Activated CD8-positive, alpha-beta T cell treated with anti-CD3 and anti-CD28 coated beads, Interleukin-2, amount 10 ng/mL, durations not matched to agents 7 days and 5 days (primary cell): Measurements from ENCODE around the gene LRIT2. TPM values are rescaled to one million over a fixed set of nuclear protein-coding genes. Genes with fewer than 3 reads are reported as not detected.
"Not testable (repeated sequence)": the region's sequence is repeated elsewhere in the genome, so short reads cannot be mapped to it uniquely, and the experiment has no call there.

Source experiments
- ATAC-seq: fragments of 150-1000 bp; cut with Tn5 transposase; one replicate; pipeline ENCODE4 v1.10.0; 2021; ENCODE audit warnings: moderate library complexity
- CTCF ChIA-PET: fragments of 350-600 bp; sonication (Branson Sonifier 250); formaldehyde crosslinking; loops from one replicate; lab custom pipeline; 2021; ENCODE audit warnings: antibody characterized with exemption; lab: Charles Lee
- POLR2A ChIA-PET: fragments of 350-600 bp; sonication (Branson Sonifier 250); formaldehyde crosslinking; loops from one replicate; lab custom pipeline; 2021; ENCODE audit warnings: antibody characterized with exemption; lab: Charles Lee
- DNase-seq: peaks from one replicate; pipeline ENCODE4 v3.0.0-alpha.2; 2020
- H3K27ac Mint-ChIP-seq: one replicate; pipeline ENCODE4 v1.8.0; 2021; ENCODE audit warnings: mild to moderate bottlenecking, mixed read lengths
- H3K27me3 Mint-ChIP-seq: one replicate; pipeline ENCODE4 v1.8.0; 2021; ENCODE audit warnings: low read depth, mixed read lengths
- H3K36me3 Mint-ChIP-seq: one replicate; pipeline ENCODE4 v1.8.0; 2021; ENCODE audit warnings: low read depth, mixed read lengths
- H3K4me1 Mint-ChIP-seq: one replicate; pipeline ENCODE4 v1.8.0; 2021; ENCODE audit warnings: low read depth, mixed read lengths
- H3K4me3 Mint-ChIP-seq: one replicate; pipeline ENCODE4 v1.8.0; 2021; ENCODE audit warnings: mild to moderate bottlenecking, mixed read lengths
- H3K9me3 Mint-ChIP-seq: one replicate; pipeline ENCODE4 v1.8.0; 2022; ENCODE audit warnings: mixed read lengths; ENCODE audit not compliant: insufficient read depth
- total RNA-seq, 2 experiments: library from RNA; stranded (reverse); gene quantifications; one replicate each; pipeline ENCODE4 v1.2.3, GENCODE V29; 2021

LRIT2 gene
- total RNA-seq, 2 experiments from 2014 or later: not detected

DNA sequence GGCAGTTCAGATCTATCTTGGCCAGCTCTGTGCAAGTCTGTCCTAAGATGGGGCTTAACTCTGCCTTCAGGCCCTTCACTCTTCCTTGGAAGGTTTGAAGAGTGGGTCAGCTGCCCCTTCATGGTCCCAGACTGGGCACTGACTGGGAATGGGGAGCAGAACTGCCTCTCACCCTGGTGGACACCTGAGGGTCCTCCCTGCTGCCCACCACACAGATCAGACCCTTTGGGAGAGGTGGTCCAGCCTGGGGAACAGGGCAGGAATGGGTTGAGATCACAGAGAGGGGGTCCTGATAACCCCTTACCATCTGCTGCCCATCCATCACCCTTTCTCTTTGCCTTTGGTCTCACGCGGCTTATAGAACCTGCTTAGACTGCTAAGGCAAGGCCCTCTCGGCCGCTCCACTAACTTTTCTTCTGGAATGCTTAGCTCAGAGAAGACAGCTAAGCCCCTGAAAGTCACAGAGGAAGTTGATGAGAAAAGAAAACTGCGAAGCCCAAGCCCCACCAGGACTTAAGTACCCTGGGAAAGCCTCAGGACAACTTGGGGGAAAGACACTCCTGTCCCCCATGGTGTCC, 31.4 kb downstream of the LRIT2 start:
- Mint-ChIP-seq H3K36me3 (no peaks in the 10 kb centered on the region), H3K9me3 (no peaks in the 10 kb centered on the region), H3K4me1 (peaks cover 23% of the 10 kb centered on the region), H3K27me3 (peaks cover 52% of the 10 kb centered on the region), H3K4me3 (peak overlapping the region; percentile 50), H3K27ac (no peak overlapping the region)
- DNase-seq: no peak
- ChIA-PET CTCF (interaction anchor here (1.3 to 2.8 kb wide), 2 partner anchors 38 to 46 kb away, joined by 3 to 16 read pairs; no protein-coding TSS in a partner anchor), POLR2A (no interaction called here)
- ATAC-seq: no peak

DNA sequence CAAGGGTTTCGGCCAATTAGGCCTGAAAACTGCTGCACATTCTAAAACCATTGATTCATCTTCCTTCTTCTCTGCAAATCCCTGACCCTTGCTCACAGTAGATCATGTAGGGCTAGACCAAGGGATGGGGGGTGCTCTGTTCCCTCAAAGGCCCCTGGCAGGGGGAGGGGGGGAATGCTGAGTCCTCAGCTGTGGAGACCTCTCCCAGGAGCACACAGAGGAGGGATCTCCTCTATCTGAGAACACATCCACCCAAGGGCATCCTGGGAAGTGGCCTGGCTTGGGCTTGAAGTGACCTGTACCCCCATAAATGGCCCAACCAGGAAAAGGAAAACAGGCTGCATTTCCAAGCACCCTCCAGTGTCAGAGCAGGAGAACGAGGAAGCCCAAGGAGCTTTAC, 32.0 kb downstream of the LRIT2 start:
- DNase-seq (no peak), ATAC-seq (no peak)
- H3K4me1 Mint-ChIP-seq: peaks cover 23% of the 10 kb centered on the region
- H3K27ac Mint-ChIP-seq: no peak overlapping the region
- H3K27me3 Mint-ChIP-seq: peaks cover 48% of the 10 kb centered on the region
- H3K9me3 Mint-ChIP-seq: no peaks in the 10 kb centered on the region
- H3K36me3 Mint-ChIP-seq: no peaks in the 10 kb centered on the region
- POLR2A ChIA-PET: no interaction called here
- no peak overlapping the region for H3K4me3 Mint-ChIP-seq
- CTCF ChIA-PET: interaction anchor here (2.8 kb wide), 1 partner anchor 45 kb away, joined by 16 read pairs; no protein-coding TSS in a partner anchor

DNA sequence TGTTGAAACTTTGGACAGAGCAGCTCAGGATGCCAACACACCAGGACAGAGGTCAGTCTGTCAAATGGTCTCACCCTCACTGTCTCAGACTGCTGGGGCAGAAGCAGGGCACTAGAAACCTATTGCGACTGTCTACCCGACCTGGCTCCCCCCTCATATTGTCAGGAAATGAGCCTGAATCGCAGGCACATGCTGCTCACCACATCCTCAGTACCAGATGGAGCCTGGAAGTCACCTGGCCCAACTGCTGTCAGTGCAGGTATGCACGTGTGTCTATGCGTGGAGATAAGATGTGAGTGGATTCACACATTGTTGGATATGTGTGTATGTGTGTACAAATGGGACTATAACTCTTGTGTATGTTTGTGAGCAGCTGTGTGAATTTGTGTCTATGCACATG, 34.2 kb downstream of the LRIT2 start:
- ChIA-PET CTCF (interaction anchor here (1.2 to 1.9 kb wide), 5 partner anchors 14 to 43 kb away, joined by 4 to 7 read pairs (median 4); no protein-coding TSS in a partner anchor), POLR2A (interaction anchor here (1.0 to 1.6 kb wide), 2 partner anchors 12 to 13 kb away, joined by 3 read pairs; no protein-coding TSS in a partner anchor)
- no peaks in the 10 kb centered on the region for H3K36me3 Mint-ChIP-seq
- ATAC-seq (no peak), DNase-seq (peak; percentile 55)
- H3K27me3 Mint-ChIP-seq: peaks cover 31% of the 10 kb centered on the region
- no peak overlapping the region for H3K4me3 Mint-ChIP-seq
- peak overlapping the region; percentile 7 for H3K27ac Mint-ChIP-seq
- peaks cover 23% of the 10 kb centered on the region for H3K4me1 Mint-ChIP-seq
- H3K9me3 Mint-ChIP-seq: no peaks in the 10 kb centered on the region

DNA sequence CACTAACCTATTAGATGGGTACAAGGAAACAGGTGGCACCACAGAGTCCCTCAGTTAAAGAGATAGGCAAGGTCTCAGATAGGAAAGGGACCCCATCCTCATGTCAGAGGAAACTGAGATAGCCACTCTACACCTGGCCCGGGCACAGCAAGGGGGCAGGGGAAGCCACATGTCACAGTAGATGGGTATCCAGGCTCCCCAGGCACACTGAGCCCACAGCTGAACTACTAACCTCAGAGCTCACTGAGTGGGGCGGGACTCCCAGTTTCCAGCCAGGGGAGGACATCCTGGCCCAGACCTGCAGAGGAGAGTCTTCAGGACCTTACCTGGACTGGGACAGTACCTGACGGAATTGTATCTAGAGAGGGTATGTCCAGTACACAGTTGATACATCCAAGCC, 34.7 kb downstream of the LRIT2 start:
- ChIA-PET CTCF (interaction anchor here (1.2 to 1.4 kb wide), 4 partner anchors 14 to 41 kb away, joined by 4 to 5 read pairs (median 4); no protein-coding TSS in a partner anchor), POLR2A (interaction anchor here (1.0 to 1.6 kb wide), 2 partner anchors 12 to 13 kb away, joined by 3 read pairs; no protein-coding TSS in a partner anchor)
- H3K9me3 Mint-ChIP-seq: no peaks in the 10 kb centered on the region
- H3K4me1 Mint-ChIP-seq: peaks cover 23% of the 10 kb centered on the region
- DNase-seq (no peak), ATAC-seq (no peak)
- no peak overlapping the region for H3K4me3 Mint-ChIP-seq
- no peaks in the 10 kb centered on the region for H3K36me3 Mint-ChIP-seq
- no peak overlapping the region for H3K27ac Mint-ChIP-seq
- peaks cover 26% of the 10 kb centered on the region for H3K27me3 Mint-ChIP-seq

DNA sequence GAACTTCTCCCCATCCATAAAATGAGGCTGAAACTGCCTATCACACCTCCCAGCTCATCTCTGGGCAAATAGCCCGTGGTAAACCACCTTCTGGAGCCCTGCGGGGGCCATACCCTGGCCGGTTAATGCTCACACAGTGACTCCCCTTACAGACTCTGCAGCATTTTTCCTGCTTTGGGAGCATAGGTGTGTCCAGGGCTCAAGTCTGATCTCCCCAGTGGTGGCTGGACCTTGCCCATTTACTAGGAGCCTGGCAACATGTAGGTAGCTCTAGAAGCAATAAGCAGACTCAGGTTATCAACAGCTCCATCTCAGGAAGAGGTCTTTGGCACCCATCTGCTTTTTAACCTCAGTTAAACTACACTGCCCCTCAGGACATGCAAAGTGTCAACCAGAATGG, 36.5 kb downstream of the LRIT2 start:
- H3K9me3 Mint-ChIP-seq: no peaks in the 10 kb centered on the region
- ChIA-PET POLR2A (interaction anchor here (0.7 kb wide), 1 partner anchor 11 kb away, joined by 3 read pairs; no protein-coding TSS in a partner anchor), CTCF (interaction anchor here (0.8 kb wide), 1 partner anchor 11 kb away, joined by 3 read pairs; no protein-coding TSS in a partner anchor)
- H3K4me3 Mint-ChIP-seq: no peak overlapping the region
- DNase-seq (no peak), ATAC-seq (no peak)
- H3K27ac Mint-ChIP-seq: no peak overlapping the region
- H3K27me3 Mint-ChIP-seq: peaks cover 17% of the 10 kb centered on the region
- H3K4me1 Mint-ChIP-seq: peaks cover 23% of the 10 kb centered on the region
- no peaks in the 10 kb centered on the region for H3K36me3 Mint-ChIP-seq

DNA sequence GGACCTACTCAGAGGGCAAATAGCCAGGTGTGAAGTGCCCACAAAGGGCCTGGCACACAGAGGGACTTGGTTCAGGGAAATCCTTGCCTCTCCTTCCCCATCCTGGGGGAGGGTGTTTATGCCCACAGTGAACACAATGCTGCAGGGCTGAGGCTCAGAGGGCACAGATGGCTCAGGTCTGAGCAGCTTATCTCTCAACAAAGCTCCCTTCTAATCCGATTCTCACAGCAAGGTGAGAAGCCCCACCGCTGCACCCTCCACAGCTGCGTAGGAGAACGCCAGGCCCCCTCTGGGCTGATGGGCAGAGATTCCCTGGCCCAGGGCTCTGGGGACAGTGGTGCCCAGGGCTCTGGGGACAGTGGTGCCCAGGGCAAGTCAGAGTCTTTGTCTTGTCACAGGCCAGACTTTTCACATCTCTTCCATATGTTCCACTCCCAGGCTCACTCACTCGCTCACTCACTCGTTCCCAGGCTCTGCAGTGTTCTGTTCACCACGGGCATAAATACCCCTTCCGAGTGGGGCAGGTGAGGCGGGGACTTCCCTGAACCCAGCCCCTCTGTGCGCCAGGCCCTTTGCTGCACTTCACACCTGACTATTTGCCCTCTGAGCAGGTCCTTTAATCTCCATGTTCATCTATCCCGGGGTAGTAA, 39.7 kb downstream of the LRIT2 start:
- Mint-ChIP-seq H3K36me3 (no peaks in the 10 kb centered on the region), H3K9me3 (no peaks in the 10 kb centered on the region), H3K27ac (no peak overlapping the region), H3K27me3 (no peaks in the 10 kb centered on the region), H3K4me1 (peaks cover 13% of the 10 kb centered on the region), H3K4me3 (no peak overlapping the region)
- CTCF ChIA-PET: interaction anchor here (0.7 to 1.0 kb wide), 2 partner anchors 37 to 38 kb away, joined by 3 read pairs; no protein-coding TSS in a partner anchor
- no peak for ATAC-seq
- no peak for DNase-seq
- POLR2A ChIA-PET: no interaction called here

DNA sequence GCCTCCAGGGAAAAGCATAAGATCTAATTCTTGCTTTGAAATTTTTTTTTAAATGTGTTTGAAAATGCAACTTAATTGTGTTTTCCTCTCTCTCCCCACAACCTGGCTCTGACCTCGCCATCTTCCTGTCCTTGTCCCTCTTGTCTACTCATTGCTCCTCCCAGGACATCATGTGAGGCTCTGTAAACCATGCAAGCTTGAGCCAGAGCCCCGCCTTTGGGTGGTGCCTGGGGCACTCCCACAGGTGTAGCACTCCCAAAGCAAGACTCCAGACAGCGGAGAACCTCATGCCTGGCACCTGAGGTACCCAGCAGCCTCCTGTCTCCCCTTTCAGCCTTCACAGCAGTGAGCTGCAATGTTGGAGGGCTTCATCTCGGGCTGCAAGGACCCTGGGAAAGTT, 40.8 kb downstream of the LRIT2 start:
- DNase-seq (peak; percentile 30), ATAC-seq (no peak)
- Mint-ChIP-seq H3K27me3 (no peaks in the 10 kb centered on the region), H3K4me3 (no peak overlapping the region), H3K9me3 (no peaks in the 10 kb centered on the region), H3K27ac (peak overlapping the region; percentile 35), H3K4me1 (peaks cover 8% of the 10 kb centered on the region), H3K36me3 (no peaks in the 10 kb centered on the region)
- ChIA-PET CTCF (interaction anchor here (1.0 kb wide), 1 partner anchor 37 kb away, joined by 3 read pairs; no protein-coding TSS in a partner anchor), POLR2A (no interaction called here)

DNA sequence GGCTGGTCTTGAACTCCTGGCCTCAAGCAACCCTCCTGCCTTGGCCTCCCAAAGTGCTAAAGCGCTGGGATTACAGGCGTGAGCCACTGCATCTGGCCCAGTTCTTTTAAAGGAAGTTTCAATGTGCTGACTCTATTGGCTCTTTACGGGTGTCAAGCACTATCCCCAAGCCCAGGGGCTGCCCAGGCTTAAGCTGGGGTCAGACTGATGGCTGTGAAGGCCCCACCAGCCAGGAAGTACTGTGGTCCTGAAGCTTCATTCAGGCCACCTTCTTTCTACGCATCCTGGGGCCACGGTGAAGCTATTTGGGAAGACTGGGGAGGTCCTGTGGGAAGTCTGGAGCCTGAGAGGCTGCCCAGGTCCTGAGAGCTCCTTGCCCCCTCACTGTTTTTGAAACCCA, 43.7 kb downstream of the LRIT2 start:
- ATAC-seq (no peak), DNase-seq (no peak)
- Mint-ChIP-seq H3K4me3 (no peak overlapping the region), H3K36me3 (no peaks in the 10 kb centered on the region), H3K4me1 (peaks cover 8% of the 10 kb centered on the region), H3K9me3 (no peaks in the 10 kb centered on the region), H3K27me3 (no peaks in the 10 kb centered on the region), H3K27ac (no peak overlapping the region)
- ChIA-PET POLR2A (no interaction called here), CTCF (no interaction called here)

DNA sequence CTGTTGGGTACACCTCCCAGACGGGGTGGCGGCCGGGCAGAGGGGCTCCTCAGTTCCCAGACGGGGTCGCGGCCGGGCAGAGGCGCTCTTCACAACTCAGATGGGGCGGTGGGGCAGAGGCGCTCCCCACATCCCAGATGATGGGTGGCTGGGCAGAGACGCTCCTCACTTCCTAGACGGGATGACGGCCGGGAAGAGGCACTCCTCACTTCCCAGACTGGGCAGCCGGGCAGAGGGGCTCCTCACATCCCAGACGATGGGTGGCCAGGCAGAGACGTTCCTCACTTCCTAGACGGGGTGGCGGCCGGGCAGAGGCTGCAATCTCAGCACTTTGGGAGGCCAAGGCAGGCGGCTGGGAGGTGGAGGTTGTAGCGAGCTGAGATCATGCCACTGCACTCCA, 45.0 kb downstream of the LRIT2 start:
- H3K9me3 Mint-ChIP-seq, ATAC-seq, H3K27me3 Mint-ChIP-seq, POLR2A ChIA-PET, H3K27ac Mint-ChIP-seq, CTCF ChIA-PET, H3K36me3 Mint-ChIP-seq, DNase-seq, H3K4me3 Mint-ChIP-seq: not testable (repeated sequence)
- H3K4me1 Mint-ChIP-seq: peaks cover 10% of the 10 kb centered on the region

DNA sequence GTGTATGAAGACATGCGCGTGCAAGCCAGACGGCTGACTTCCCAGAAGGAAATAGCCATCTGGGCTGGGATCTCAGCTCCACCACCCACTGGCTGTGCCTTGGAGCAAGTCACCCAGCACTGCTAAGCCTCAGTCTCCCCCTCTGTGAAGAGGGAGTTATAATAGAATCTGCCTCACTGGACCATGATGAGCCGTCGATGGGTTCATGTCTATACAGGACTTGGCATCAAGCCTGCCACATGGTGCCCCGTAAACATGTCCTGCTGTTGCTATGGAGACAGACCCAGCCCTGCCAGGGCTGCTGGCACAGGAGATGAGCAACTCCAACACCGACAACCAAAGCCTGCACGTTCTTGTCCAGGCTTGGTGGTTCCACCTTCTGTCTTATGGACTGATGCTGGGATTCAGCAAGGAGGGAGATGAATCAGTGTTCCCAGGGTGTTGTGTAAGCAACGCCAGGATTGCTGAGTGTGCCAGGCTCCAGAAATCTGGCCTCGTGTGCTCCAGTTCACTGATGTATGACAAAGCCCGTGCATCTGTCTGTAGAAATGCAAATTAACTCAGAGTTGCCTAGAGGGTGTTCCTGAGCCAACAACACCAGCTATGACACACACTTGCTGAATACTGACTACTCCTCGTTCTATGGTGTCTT, 46.2 kb downstream of the LRIT2 start:
- no peak overlapping the region for H3K27ac Mint-ChIP-seq
- ChIA-PET CTCF (no interaction called here), POLR2A (no interaction called here)
- no peaks in the 10 kb centered on the region for H3K27me3 Mint-ChIP-seq
- no peak overlapping the region for H3K4me3 Mint-ChIP-seq
- ATAC-seq (no peak), DNase-seq (no peak)
- H3K9me3 Mint-ChIP-seq: no peaks in the 10 kb centered on the region
- H3K36me3 Mint-ChIP-seq: no peaks in the 10 kb centered on the region
- peaks cover 4% of the 10 kb centered on the region for H3K4me1 Mint-ChIP-seq

DNA sequence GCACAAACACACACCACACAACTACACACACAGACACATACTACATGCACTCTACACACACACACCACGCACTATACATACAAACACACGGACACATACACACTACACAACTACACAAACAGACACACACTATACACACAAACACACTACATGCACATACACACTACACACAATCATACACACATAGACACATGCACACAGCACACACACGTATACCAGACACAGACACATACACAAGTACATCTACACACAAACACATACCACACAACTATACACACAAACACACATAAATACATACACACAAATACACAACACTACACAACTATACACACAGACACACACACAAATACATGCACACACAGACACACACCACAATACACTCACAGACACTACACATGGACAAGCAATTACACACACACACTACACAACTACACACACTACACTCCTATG, 47.2 kb downstream of the LRIT2 start:
- H3K27me3 Mint-ChIP-seq: no peaks in the 10 kb centered on the region
- H3K9me3 Mint-ChIP-seq: no peaks in the 10 kb centered on the region
- H3K36me3 Mint-ChIP-seq: no peaks in the 10 kb centered on the region
- POLR2A ChIA-PET: interaction anchor here (0.7 to 1.3 kb wide), 6 partner anchors 9 to 38 kb away, joined by 3 to 4 read pairs (median 3); no protein-coding TSS in a partner anchor
- no peak for ATAC-seq
- CTCF ChIA-PET: interaction anchor here (1.0 to 2.7 kb wide), 7 partner anchors 18 to 42 kb away, joined by 3 to 17 read pairs (median 7); partner anchors contain the start of gene GHITM
- H3K4me3 Mint-ChIP-seq: no peak overlapping the region
- no peak overlapping the region for H3K27ac Mint-ChIP-seq
- DNase-seq: no peak
- H3K4me1 Mint-ChIP-seq: peaks cover 2% of the 10 kb centered on the region
